COLO668 (cell line): ENCODE results near the gene FAM200C.

Experiments used
- DNase-seq: peaks from one replicate; lab custom pipeline; 2025; ENCODE audit not compliant: unreplicated experiment; lab: John Stamatoyannopoulos, UW

Gene FAM200C

GRCh38 chr5:160419458-160420330 lies 19.8 kb upstream of the FAM200C start:
- no peak for DNase-seq

GRCh38 chr5:160418561-160419457 lies 19.0 kb upstream of the FAM200C start, which contains the start of gene SLU7:
Gene SLU7 (minus strand): TSS chr5:160419081. CDS start chr5:160415294, 3,787 bp downstream.
- DNase-seq, result peak; percentile 87

GRCh38 chr5:160398806-160399205 lies 1.0 kb downstream of the FAM200C start:
- no peak for DNase-seq

- no peak for DNase-seq
Measured at GRCh38 chr5:160397492-160397891, 2.4 kb downstream of the FAM200C start.

- no peak for DNase-seq
Measured at GRCh38 chr5:160395111-160395510, 4.7 kb downstream of the FAM200C start.

- DNase-seq, result no peak
Measured at GRCh38 chr5:160390787-160391696, 8.8 kb downstream of the FAM200C start.

GRCh38 chr5:160387445-160387844 lies 12.4 kb downstream of the FAM200C start:
- DNase-seq, result no peak

GRCh38 chr5:160385496-160385895 lies 14.4 kb downstream of the FAM200C start:
- no peak for DNase-seq

- DNase-seq, result no peak
Measured at GRCh38 chr5:160384681-160385080, 15.2 kb downstream of the FAM200C start.

GRCh38 chr5:160382346-160382745 lies 17.5 kb downstream of the FAM200C start:
- no peak for DNase-seq

GRCh38 chr5:160380041-160380440 lies 19.8 kb downstream of the FAM200C start:
- no peak for DNase-seq

GRCh38 chr5:160379511-160379910 lies 20.3 kb downstream of the FAM200C start:
- DNase-seq, result no peak

- no peak for DNase-seq
Measured at GRCh38 chr5:160378330-160378729, 21.5 kb downstream of the FAM200C start.

GRCh38 chr5:160377651-160378050 lies 22.2 kb downstream of the FAM200C start:
- no peak for DNase-seq

- no peak for DNase-seq
Measured at GRCh38 chr5:160376416-160376815, 23.4 kb downstream of the FAM200C start.

- no peak for DNase-seq
Measured at GRCh38 chr5:160375701-160376100, 24.2 kb downstream of the FAM200C start.

GRCh38 chr5:160375166-160375565 lies 24.7 kb downstream of the FAM200C start:
- DNase-seq, result no peak

- DNase-seq, result no peak
Measured at GRCh38 chr5:160371294-160371693, 28.6 kb downstream of the FAM200C start.

- no peak for DNase-seq
Measured at GRCh38 chr5:160370713-160371034, 29.2 kb downstream of the FAM200C start.

GRCh38 chr5:160369990-160370712 lies 29.7 kb downstream of the FAM200C start, which contains the start of gene C1QTNF2:
Gene C1QTNF2 (minus strand): TSS chr5:160370626. CDS start chr5:160355011, 15,615 bp downstream.
- peak; percentile 12 for DNase-seq
